Colonic mucosa (tissue), 4 donors: Measurements from ENCODE around the gene TUBB1. TPM values are rescaled to one million over a fixed set of nuclear protein-coding genes. Genes with fewer than 3 reads are reported as not detected.
A peak's percentile ranks its signal among the peaks of the same experiment; 100 is the strongest.
"Not testable (repeated sequence)": the region's sequence is repeated elsewhere in the genome, so short reads cannot be mapped to it uniquely, and the experiment has no call there.

Experiments
- DNase-seq: peaks from one replicate; pipeline ENCODE4 v3.0.0-alpha.2; 2020
- H3K27ac ChIP-seq: fragments of 200-600 bp; one replicate; pipeline ENCODE4 v1.8.0; 2021
- H3K27me3 ChIP-seq: fragments of 200-600 bp; one replicate; pipeline ENCODE4 v1.8.0; 2021
- H3K36me3 ChIP-seq: fragments of 200-600 bp; one replicate; pipeline ENCODE4 v1.8.0; 2021
- H3K4me1 ChIP-seq: fragments of 200-600 bp; one replicate; pipeline ENCODE4 v1.8.0; 2021; ENCODE audit warnings: mild to moderate bottlenecking
- H3K4me3 ChIP-seq: fragments of 200-600 bp; one replicate; pipeline ENCODE4 v1.8.0; 2021
- H3K9ac ChIP-seq, 2 donors: one replicate each; pipeline ENCODE4 v1.7.0; 2013; ENCODE audit warnings: control low read depth in 2 of 2, low read depth in 2 of 2, low read length in 2 of 2
- H3K9me3 ChIP-seq: fragments of 200-600 bp; one replicate; pipeline ENCODE4 v1.8.0; 2021
- CTCF ChIP-seq: fragments of 200-600 bp; IDR thresholded peaks from one replicate; pipeline ENCODE4 v1.8.0; 2022; ENCODE audit warnings: antibody characterized with exemption, mild to moderate bottlenecking
- intact Hi-C: fragments of 100-400 bp; cut with DNase I; formaldehyde crosslinking; loops from one replicate; pipeline ENCODE4 v1.14.1; 2022
- total RNA-seq, 2 donors: library from RNA; stranded (reverse); fragmentation: NEBNext Ultra II Directional in 1 of 2; extraction: Animal tissue kit (Norgen Biotek cat#: 25700) in 1 of 2; gene quantifications; one replicate each; pipeline ENCODE4 v1.2.1, GENCODE V29; 2021
- donor health status: healthy.
- donor health status: DM: no; HTN: no; CAD: no.
- donor health status: DM: no; HTN: no; CAD: no.

The TUBB1 gene
- total RNA-seq, 2 donors from 2014 or later = not detected

- Histone ChIP-seq H3K9ac (peak overlapping the region in 1 of 2 donors; percentile 31), H3K27ac (peak overlapping the region; percentile 86), H3K27me3 (no peaks in the 10 kb centered on the region), H3K36me3 (peaks cover 13% of the 10 kb centered on the region), H3K4me1 (peaks cover 22% of the 10 kb centered on the region), H3K9me3 (no peaks in the 10 kb centered on the region), H3K4me3 (peak overlapping the region; percentile 93)
- TF ChIP-seq CTCF = no peak
- peak; percentile 49 for DNase-seq
- intact Hi-C loops = loop anchor here (5.0 kb wide), 1 partner anchor 153 kb away; no protein-coding TSS in a partner anchor
Measured at GRCh38 chr20:59040667-59041066, 21.4 kb downstream of the TUBB1 start.

GRCh38 chr20:59041487-59041886, 22.3 kb downstream of the TUBB1 start:
- peak overlapping the region; percentile 86 for H3K27ac ChIP-seq
- not testable (repeated sequence) for DNase-seq, H3K27me3 ChIP-seq, H3K9me3 ChIP-seq
- H3K9ac ChIP-seq = peak overlapping the region; percentile 60 to 98
- peak overlapping the region; percentile 93 for H3K4me3 ChIP-seq
- peaks cover 22% of the 10 kb centered on the region for H3K4me1 ChIP-seq
- intact Hi-C loops = loop anchor here (5.0 kb wide), 1 partner anchor 154 kb away; no protein-coding TSS in a partner anchor
- H3K36me3 ChIP-seq = peaks cover 13% of the 10 kb centered on the region

GRCh38 chr20:59042151-59042795, 23.0 kb downstream of the TUBB1 start, which contains the start of gene PRELID3B:
TSS of gene PRELID3B (minus strand) at chr20:59042786. CDS start at chr20:59042730, 56 bp downstream.
- Histone ChIP-seq H3K27me3 (no peaks in the 10 kb centered on the region), H3K4me3 (peak within 1 kb of the TSS; percentile 93), H3K4me1 (peaks cover 22% of the 10 kb centered on the region), H3K27ac (peak within 1 kb of the TSS; percentile 86), H3K9ac (peak within 1 kb of the TSS; percentile 70 to 98), H3K36me3 (peaks cover 8% of the 10 kb centered on the region), H3K9me3 (no peaks in the 10 kb centered on the region)
- TF ChIP-seq CTCF = no peak
- DNase-seq = peak; percentile 73
- intact Hi-C loops = loop anchor here (5.0 kb wide), 1 partner anchor 155 kb away; no protein-coding TSS in a partner anchor

GRCh38 chr20:59042796-59043631, 23.8 kb downstream of the TUBB1 start:
- no peaks in the 10 kb centered on the region for H3K9me3 ChIP-seq
- peaks cover under 1% of the 10 kb centered on the region for H3K36me3 ChIP-seq
- H3K4me3 ChIP-seq = peak overlapping the region; percentile 93
- H3K4me1 ChIP-seq = peaks cover 25% of the 10 kb centered on the region
- H3K27ac ChIP-seq = peak overlapping the region; percentile 86
- intact Hi-C loops = loop anchor here (5.0 kb wide), 1 partner anchor 156 kb away; no protein-coding TSS in a partner anchor
- H3K9ac ChIP-seq = peak overlapping the region; percentile 70 to 98
- DNase-seq = peak; percentile 94
- no peaks in the 10 kb centered on the region for H3K27me3 ChIP-seq
- TF ChIP-seq CTCF = no peak

- H3K4me3 ChIP-seq = no peak overlapping the region
- H3K9ac ChIP-seq = peak overlapping the region in 1 of 2 donors; percentile 70
- H3K27me3 ChIP-seq = no peaks in the 10 kb centered on the region
- H3K9me3 ChIP-seq = no peaks in the 10 kb centered on the region
- peaks cover 31% of the 10 kb centered on the region for H3K4me1 ChIP-seq
- H3K36me3 ChIP-seq = no peaks in the 10 kb centered on the region
- peak overlapping the region; percentile 62 for H3K27ac ChIP-seq
- no peak for TF ChIP-seq CTCF
- intact Hi-C loops = loop anchor here (5.0 kb wide), 1 partner anchor 156 kb away; no protein-coding TSS in a partner anchor
- DNase-seq = no peak
Measured at GRCh38 chr20:59043698-59044097, 24.5 kb downstream of the TUBB1 start.
